ENCODE results near the gene SSU72.

GRCh38 chr1:1617925-1618324 is 43.3 kb upstream of the SSU72 start:
- TF ChIP-seq, protein P1, sequence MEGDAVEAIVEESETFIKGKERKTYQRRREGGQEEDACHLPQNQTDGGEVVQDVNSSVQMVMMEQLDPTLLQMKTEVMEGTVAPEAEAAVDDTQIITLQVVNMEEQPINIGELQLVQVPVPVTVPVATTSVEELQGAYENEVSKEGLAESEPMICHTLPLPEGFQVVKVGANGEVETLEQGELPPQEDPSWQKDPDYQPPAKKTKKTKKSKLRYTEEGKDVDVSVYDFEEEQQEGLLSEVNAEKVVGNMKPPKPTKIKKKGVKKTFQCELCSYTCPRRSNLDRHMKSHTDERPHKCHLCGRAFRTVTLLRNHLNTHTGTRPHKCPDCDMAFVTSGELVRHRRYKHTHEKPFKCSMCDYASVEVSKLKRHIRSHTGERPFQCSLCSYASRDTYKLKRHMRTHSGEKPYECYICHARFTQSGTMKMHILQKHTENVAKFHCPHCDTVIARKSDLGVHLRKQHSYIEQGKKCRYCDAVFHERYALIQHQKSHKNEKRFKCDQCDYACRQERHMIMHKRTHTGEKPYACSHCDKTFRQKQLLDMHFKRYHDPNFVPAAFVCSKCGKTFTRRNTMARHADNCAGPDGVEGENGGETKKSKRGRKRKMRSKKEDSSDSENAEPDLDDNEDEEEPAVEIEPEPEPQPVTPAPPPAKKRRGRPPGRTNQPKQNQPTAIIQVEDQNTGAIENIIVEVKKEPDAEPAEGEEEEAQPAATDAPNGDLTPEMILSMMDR (conservative IDR thresholded peaks at IDR 0.05; ENCODE audit: low read depth, low read length) = no peak
- no peak for TF ChIP-seq EZH2 (IDR thresholded peaks at IDR 0.05; ENCODE audit: borderline replicate concordance, low read depth, low read length, poor library complexity, severe bottlenecking)
